ENCODE data around the gene FAM193B.

FAM193B gene

DNA sequence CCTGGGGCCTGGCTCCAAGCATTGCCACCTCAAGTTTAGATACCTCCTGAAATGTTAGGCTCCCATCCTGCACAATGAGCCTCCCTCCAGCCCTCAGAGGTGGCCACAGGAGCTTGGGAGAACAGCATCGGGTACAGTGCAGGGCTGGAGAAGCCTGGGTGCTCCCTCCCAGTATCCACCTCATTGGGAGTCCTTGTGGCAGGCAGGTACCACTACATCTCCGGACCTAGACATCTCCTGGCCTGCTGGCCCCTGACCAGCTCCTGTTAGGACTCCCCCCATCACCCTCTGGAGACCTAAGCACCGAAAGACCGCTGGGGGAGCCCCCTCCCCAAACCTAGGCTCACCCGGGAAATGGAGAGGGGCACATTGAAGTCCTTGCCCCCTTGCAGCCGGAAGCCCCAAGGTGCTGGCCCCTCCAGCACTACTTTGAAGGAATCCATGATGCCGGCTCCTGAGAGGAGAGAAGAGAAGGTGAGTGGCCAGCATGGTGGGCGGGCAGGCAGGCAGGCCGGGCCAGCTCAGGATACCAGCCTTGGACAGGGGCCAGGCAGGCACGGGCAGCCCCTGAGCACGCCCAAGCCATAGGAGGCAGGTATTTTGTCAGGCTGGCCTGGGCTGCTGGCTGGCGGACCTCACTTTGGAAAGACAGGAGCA, 58.2 kb downstream of the FAM193B start:
- H3K27ac ChIP-seq: no peak overlapping the region
- no peak overlapping the region for H2AFZ ChIP-seq (ENCODE audit: low read depth)
- H3K79me2 ChIP-seq (ENCODE audit: insufficient read depth, low read depth): no peaks in the 10 kb centered on the region

DNA sequence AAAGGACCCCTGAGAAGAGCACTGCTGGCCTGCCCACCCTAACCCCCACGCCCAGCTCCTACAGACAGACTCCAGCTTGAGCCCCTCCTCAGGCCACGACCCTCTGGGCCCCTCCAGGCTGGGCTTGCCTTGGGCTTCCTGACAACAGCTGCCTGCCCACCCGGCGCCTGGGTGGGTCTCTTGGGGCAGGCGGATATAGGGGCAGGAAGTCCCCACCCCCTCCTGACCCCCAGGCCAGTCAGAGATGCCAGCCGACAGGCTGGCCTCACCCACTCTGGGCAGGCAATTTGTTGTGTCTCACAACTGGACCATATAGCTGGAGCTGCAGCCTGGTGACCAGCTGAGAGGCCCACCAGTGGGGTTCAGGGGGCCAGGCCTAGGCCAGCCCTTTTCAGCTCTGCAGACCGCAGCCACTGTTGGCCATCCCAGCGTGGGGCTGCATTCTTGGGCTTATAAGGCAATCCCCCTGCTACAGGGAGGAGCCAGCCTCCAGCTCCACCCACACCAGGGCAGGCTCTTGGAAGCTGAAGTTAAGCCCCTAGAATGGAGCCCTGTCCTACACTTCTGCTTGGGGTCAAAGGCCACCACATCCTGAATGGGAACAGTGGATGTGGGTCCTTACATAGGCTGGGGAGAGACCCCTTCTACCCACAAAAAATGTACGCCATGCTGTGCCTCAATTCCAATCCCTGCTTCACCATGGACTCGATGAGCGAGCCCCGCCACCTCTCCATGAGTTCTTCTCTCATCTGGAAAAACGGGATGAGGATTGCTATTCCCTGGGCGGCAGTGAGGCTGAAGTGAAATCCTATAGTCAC, 58.9 kb downstream of the FAM193B start:
- no peak overlapping the region for H3K4me3 ChIP-seq (IDR thresholded peaks at IDR 0.05; ENCODE audit: insufficient read depth, low read depth, low read length)
- peaks cover 3% of the 10 kb centered on the region for H3K4me1 ChIP-seq (ENCODE audit: low read depth, poor library complexity, severe bottlenecking)
- H2AFZ ChIP-seq (ENCODE audit: low read depth): no peak overlapping the region
- no peaks in the 10 kb centered on the region for H3K27me3 ChIP-seq (ENCODE audit: insufficient read depth, low read depth)
- TF ChIP-seq, protein P1, sequence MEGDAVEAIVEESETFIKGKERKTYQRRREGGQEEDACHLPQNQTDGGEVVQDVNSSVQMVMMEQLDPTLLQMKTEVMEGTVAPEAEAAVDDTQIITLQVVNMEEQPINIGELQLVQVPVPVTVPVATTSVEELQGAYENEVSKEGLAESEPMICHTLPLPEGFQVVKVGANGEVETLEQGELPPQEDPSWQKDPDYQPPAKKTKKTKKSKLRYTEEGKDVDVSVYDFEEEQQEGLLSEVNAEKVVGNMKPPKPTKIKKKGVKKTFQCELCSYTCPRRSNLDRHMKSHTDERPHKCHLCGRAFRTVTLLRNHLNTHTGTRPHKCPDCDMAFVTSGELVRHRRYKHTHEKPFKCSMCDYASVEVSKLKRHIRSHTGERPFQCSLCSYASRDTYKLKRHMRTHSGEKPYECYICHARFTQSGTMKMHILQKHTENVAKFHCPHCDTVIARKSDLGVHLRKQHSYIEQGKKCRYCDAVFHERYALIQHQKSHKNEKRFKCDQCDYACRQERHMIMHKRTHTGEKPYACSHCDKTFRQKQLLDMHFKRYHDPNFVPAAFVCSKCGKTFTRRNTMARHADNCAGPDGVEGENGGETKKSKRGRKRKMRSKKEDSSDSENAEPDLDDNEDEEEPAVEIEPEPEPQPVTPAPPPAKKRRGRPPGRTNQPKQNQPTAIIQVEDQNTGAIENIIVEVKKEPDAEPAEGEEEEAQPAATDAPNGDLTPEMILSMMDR (conservative IDR thresholded peaks at IDR 0.05; ENCODE audit: low read depth, low read length): no peak
- no peaks in the 10 kb centered on the region for H4K20me1 ChIP-seq (ENCODE audit: insufficient read depth)
- H3K4me2 ChIP-seq: no peak overlapping the region
- no peaks in the 10 kb centered on the region for H3K79me2 ChIP-seq (ENCODE audit: insufficient read depth, low read depth)
- H3K27ac ChIP-seq: no peak overlapping the region
- no peak overlapping the region for H3K9ac ChIP-seq
- H3K36me3 ChIP-seq (ENCODE audit: insufficient read depth): no peaks in the 10 kb centered on the region

More for the DNA sequence above, 58.2 kb downstream of the FAM193B start:
- no peak overlapping the region for H3K4me2 ChIP-seq
- H3K36me3 ChIP-seq (ENCODE audit: insufficient read depth): no peaks in the 10 kb centered on the region
- TF ChIP-seq, protein P1 (conservative IDR thresholded peaks at IDR 0.05; ENCODE audit: low read depth, low read length): 0 out of 2 replicates have a peak, but pooled peaks have one; percentile 21
- no peak overlapping the region for H3K9ac ChIP-seq
- no peaks in the 10 kb centered on the region for H3K27me3 ChIP-seq (ENCODE audit: insufficient read depth, low read depth)
- peaks cover 3% of the 10 kb centered on the region for H3K4me1 ChIP-seq (ENCODE audit: low read depth, poor library complexity, severe bottlenecking)
- H4K20me1 ChIP-seq (ENCODE audit: insufficient read depth): no peaks in the 10 kb centered on the region
- H3K4me3 ChIP-seq (IDR thresholded peaks at IDR 0.05; ENCODE audit: insufficient read depth, low read depth, low read length): no peak overlapping the region

DNA sequence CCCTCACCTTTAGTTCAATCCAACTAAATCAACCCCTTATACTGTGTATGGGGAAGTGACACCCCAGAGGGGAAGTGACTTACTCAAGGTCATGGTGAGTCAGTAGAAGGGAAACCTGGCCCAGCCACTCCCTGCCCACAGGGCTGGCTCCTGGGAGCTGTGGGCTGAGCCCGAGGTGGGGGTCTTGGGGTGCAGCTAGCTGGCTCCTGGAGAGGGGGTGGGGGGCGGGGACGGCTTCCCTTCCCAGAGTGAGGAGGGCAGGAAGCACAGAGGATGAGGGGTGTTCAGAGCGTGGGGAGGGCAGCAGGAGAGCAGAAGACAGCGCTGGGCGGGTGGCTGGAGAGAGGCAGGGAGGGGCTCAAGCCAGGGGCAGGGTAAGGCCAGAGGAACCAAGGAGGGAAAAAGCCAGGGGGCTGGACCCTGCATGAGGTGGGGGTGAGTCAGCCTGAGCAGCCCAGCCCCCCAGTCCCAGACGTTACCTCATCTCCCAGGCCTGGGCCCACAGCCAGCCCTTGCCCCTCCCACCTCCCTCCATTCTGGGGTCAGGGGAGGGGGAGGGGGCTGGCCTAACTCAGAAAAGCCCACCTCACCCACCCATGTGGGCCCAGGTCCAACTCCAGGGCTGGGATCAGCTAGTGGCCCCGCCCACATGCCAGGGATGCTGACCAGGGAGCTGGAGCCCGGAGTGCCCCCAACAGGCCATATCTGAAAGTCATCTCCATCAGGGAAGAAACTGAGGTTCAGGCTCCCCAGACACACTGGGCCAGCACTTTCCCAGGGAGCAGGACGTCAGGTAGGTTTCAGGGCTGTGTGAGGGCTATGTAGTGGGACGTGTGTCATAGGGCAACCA, 59.8 kb downstream of the FAM193B start:
- Histone ChIP-seq H4K20me1 (ENCODE audit: insufficient read depth) (no peaks in the 10 kb centered on the region), H3K27ac (no peak overlapping the region), H3K27me3 (ENCODE audit: insufficient read depth, low read depth) (no peaks in the 10 kb centered on the region), H3K4me3 (IDR thresholded peaks at IDR 0.05; ENCODE audit: insufficient read depth, low read depth, low read length) (no peak overlapping the region), H3K36me3 (ENCODE audit: insufficient read depth) (no peaks in the 10 kb centered on the region), H3K79me2 (ENCODE audit: insufficient read depth, low read depth) (no peaks in the 10 kb centered on the region), H3K4me2 (no peak overlapping the region), H2AFZ (ENCODE audit: low read depth) (no peak overlapping the region), H3K4me1 (ENCODE audit: low read depth, poor library complexity, severe bottlenecking) (peaks cover 3% of the 10 kb centered on the region), H3K9ac (no peak overlapping the region)
- TF ChIP-seq, protein P1 (conservative IDR thresholded peaks at IDR 0.05; ENCODE audit: low read depth, low read length): no peak

DNA sequence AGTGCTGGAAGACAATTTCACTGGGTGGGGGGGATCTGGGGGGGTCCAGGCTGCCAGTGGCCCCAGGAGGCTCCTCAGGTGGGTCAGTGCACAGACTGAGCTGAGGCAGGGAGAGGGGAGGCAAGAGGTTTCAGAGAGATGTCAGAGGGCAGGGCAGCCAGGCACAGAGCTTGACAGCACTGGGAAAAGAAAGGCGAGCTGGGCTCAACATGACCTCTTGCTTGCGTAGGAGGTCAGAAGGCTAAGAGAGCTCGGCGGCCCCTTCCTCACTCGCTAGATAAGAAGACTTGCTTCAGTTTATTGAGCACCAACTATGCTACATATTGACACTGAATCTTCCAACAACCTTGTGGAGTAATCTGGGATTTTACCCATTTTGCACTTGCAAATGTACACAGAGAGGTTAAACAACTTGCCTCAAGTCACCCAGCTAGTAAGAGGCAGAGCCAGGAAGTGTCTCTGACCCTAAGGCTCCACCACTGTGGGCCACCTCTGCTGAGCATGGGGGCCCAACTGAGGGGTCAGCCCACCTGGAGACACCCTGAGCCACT, 60.5 kb downstream of the FAM193B start:
- H4K20me1 ChIP-seq (ENCODE audit: insufficient read depth): no peaks in the 10 kb centered on the region
- H3K9ac ChIP-seq: no peak overlapping the region
- H3K36me3 ChIP-seq (ENCODE audit: insufficient read depth): no peaks in the 10 kb centered on the region
- H3K4me3 ChIP-seq (IDR thresholded peaks at IDR 0.05; ENCODE audit: insufficient read depth, low read depth, low read length): no peak overlapping the region
- TF ChIP-seq, protein P1 (conservative IDR thresholded peaks at IDR 0.05; ENCODE audit: low read depth, low read length): no peak
- no peak overlapping the region for H3K27ac ChIP-seq
- peaks cover 6% of the 10 kb centered on the region for H3K4me1 ChIP-seq (ENCODE audit: low read depth, poor library complexity, severe bottlenecking)
- H2AFZ ChIP-seq (ENCODE audit: low read depth): no peak overlapping the region
- H3K4me2 ChIP-seq: no peak overlapping the region
- no peaks in the 10 kb centered on the region for H3K27me3 ChIP-seq (ENCODE audit: insufficient read depth, low read depth)
- no peaks in the 10 kb centered on the region for H3K79me2 ChIP-seq (ENCODE audit: insufficient read depth, low read depth)

Data from KMS-11 (cell line).